HEK293T (cell line): ENCODE data around the gene MYDGF.

Source experiments
- ARNT ChIP-seq: fragments of 450-650 bp; IDR thresholded peaks from 2 replicates; pipeline ENCODE4 v1.6.1; 2017; ENCODE audit warnings: mild to moderate bottlenecking
- BHLHE40 ChIP-seq: fragments of 450-650 bp; IDR thresholded peaks from 2 replicates; pipeline ENCODE4 v1.6.1; 2016; ENCODE audit warnings: mild to moderate bottlenecking, moderate library complexity, borderline replicate concordance
- ELF4 ChIP-seq: fragments of 450-650 bp; IDR thresholded peaks from 2 replicates; pipeline ENCODE4 v1.6.1; 2017; ENCODE audit warnings: antibody characterized with exemption
- FOXA1 ChIP-seq: fragments of 450-650 bp; IDR thresholded peaks from 2 replicates; pipeline ENCODE4 v1.6.1; 2016; ENCODE audit warnings: mild to moderate bottlenecking
- FOXM1 ChIP-seq: fragments of 450-650 bp; IDR thresholded peaks from 2 replicates; pipeline ENCODE4 v1.6.1; 2017; ENCODE audit warnings: mild to moderate bottlenecking, borderline replicate concordance
- HDGF ChIP-seq: fragments of 450-650 bp; IDR thresholded peaks from 2 replicates; pipeline ENCODE4 v1.6.1; 2017; ENCODE audit warnings: antibody characterized with exemption, borderline replicate concordance
- L3MBTL2 ChIP-seq: fragments of 450-650 bp; conservative IDR thresholded peaks from 2 replicates; pipeline ENCODE4 v1.6.1; 2016; ENCODE audit warnings: mild to moderate bottlenecking
- NFRKB ChIP-seq: fragments of 450-650 bp; IDR thresholded peaks from 2 replicates; pipeline ENCODE4 v1.6.1; 2016; ENCODE audit warnings: mild to moderate bottlenecking, moderate library complexity
- SP1 ChIP-seq: fragments of 450-650 bp; IDR thresholded peaks from 2 replicates; pipeline ENCODE4 v1.6.1; 2017
- SUZ12 ChIP-seq: fragments of 450-650 bp; IDR thresholded peaks from 2 replicates; pipeline ENCODE4 v1.6.1; 2016; ENCODE audit warnings: mild to moderate bottlenecking
- TARDBP ChIP-seq: fragments of 450-650 bp; IDR thresholded peaks from 2 replicates; pipeline ENCODE4 v1.6.1; 2016
- ZNF384 ChIP-seq: fragments of 450-650 bp; IDR thresholded peaks from 2 replicates; pipeline ENCODE4 v1.6.1; 2016
- TF ChIP-seq, protein P1 (sequence below): fragments of 450-650 bp; IDR thresholded peaks from 2 replicates; pipeline ENCODE4 v1.6.1; 2016

DNA sequence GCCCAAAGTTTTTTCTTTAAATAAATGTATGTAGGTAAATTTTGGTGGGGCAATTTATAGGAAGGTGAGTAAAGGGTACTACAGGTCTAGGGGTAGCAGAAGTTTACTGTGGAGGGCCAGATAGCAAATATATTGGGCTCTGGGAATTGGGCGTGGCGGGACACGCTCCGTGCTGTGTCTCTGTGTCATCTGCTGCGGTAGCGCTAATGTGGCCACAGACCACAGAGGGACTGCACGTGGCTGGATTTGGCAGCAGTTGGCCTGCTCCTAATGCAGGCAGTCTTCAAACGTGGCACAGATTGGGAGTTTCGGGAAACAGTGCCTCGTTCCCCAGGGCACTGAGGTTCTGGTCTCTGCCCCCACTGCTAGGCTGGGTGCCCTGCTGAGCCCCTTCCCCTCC lies 16.6 kb upstream of the MYDGF start:
- TF ChIP-seq FOXM1 (no peak), FOXA1 (no peak), NFRKB (no peak), SUZ12 (no peak), ARNT (no peak), HDGF (no peak), L3MBTL2 (no peak), SP1 (no peak), TARDBP (no peak), BHLHE40 (no peak), ELF4 (no peak), ZNF384 (no peak)
- TF ChIP-seq, protein P1, sequence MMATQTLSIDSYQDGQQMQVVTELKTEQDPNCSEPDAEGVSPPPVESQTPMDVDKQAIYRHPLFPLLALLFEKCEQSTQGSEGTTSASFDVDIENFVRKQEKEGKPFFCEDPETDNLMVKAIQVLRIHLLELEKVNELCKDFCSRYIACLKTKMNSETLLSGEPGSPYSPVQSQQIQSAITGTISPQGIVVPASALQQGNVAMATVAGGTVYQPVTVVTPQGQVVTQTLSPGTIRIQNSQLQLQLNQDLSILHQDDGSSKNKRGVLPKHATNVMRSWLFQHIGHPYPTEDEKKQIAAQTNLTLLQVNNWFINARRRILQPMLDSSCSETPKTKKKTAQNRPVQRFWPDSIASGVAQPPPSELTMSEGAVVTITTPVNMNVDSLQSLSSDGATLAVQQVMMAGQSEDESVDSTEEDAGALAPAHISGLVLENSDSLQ = no peak
